Suppressor macrophage treated with lipopolysaccharide for 1 hour (primary cell): ENCODE data around the gene PHC2.

ENCODE experiments used
- DNase-seq, 3 donors: peaks; one replicate each; pipeline ENCODE4 v3.0.0-alpha.2; 2020 to 2022

The PHC2 gene

GRCh38 chr1:33446590-33446989 is 15.7 kb upstream of the PHC2 start:
- peak in 2 of 3 donors; percentile 40 for DNase-seq

GRCh38 chr1:33445108-33445507 is 14.2 kb upstream of the PHC2 start:
- DNase-seq = no peak

DNA sequence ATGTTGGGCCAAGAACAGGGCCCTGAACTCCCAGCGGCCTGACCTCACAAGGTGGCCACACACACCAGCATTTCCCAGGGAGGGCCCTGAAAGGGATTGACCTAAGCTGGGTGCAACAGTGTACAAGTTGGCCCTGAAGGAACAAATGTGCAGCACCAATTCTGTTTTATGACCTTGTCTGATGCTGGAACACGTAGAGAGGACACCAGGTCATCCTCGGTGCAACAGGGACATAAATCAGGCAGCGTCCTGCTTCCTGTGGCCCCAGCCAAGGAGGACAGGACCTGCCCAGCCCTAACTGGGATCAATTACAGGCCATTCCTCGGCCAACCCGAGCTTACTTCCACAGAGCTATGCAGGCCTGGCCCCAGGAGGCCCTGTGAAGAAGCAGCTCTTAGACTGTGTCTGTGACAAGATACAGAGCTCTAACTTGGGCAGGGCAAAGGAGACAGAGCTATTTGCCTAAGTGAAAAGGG is 12.8 kb upstream of the PHC2 start:
- DNase-seq = no peak

DNA sequence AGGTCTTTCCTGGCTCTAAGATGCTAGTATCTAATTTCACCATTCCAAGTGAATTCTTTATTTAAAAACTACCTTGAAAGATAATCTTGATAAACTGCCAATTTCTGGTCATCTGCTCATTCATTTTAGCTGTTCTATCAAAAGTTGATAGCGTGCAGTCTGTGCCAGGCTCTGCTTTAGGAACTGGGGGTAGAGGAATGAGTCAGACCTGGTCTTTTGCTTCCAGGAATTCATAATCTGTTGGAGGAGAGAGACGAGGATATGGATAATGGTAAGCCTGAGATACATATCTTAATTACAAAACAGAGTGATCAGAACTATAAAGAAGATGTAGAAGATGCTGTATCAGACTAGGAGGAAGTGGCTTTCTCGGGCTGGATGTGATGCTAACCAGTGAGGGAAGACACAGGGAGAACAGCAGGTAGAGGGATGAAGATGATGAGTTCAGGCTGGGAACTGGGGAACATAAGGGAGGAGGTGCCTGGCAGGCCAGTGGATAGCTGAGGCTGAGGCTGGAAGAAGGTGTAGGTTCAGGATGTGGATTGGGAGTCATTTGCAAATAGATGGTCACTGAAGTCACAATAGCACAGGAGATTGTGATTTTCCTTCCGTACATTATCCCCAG is 12.3 kb upstream of the PHC2 start:
- no peak for DNase-seq

- no peak for DNase-seq
Observed at GRCh38 chr1:33442141-33442540, 11.2 kb upstream of the PHC2 start.

- DNase-seq = no peak
Observed at GRCh38 chr1:33441088-33441745, 10.3 kb upstream of the PHC2 start.

DNA sequence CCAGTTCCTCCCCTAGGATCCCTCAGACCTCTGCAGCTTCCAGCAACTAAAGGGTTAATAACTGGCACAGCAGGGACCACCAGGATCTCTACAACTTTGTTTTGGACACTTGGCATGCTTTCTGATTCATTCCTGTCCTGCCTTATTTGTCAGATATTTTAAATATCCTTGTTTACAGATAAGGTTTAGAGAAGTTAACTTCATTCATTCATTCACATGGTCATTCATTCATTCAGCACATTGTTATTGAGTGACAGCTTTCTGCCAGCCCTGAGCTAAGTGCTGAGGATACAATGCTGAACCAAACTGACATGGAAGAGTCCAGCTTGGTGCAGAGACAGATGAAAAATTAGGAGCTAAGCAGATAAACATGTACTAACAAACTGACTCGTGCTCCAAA is 8.8 kb upstream of the PHC2 start:
- no peak for DNase-seq

DNA sequence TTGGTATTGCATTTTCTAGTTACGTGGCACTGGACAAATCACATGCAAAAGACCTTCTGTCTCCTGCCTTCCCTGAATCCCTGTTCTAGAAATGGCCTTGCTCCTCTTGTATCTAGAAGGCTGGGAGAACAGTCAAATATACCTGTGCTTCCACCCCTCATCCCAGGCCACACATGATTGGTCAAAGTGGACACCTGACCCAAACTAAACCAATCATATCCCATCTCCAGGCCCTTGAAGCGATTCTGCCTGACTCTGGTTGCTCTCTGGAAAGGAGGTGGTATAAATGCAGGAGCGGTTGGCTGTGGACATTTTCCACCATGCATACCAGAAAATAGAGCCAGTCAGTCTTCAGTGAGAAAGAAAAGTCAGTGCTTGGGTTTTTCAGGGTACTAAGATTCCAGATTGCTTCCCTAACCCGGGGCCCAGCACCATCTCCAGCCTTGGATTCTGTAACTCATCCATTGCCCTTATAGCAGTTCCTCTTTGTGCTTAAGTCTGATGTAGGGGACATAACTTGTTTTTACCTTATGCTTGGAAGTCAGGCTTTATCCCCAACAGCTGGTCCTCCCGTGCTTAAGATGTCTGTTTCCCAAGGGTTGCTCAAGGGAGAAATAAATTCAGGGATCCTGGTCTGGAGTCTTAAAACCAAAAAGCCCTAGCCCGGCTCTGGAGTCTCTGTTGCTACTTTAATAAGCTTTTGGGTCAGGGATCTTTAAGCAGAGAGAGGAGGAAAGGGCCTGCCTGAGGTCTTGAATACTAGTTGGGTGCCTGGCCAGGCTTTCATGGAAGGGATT is 7.7 kb upstream of the PHC2 start:
- no peak for DNase-seq

DNA sequence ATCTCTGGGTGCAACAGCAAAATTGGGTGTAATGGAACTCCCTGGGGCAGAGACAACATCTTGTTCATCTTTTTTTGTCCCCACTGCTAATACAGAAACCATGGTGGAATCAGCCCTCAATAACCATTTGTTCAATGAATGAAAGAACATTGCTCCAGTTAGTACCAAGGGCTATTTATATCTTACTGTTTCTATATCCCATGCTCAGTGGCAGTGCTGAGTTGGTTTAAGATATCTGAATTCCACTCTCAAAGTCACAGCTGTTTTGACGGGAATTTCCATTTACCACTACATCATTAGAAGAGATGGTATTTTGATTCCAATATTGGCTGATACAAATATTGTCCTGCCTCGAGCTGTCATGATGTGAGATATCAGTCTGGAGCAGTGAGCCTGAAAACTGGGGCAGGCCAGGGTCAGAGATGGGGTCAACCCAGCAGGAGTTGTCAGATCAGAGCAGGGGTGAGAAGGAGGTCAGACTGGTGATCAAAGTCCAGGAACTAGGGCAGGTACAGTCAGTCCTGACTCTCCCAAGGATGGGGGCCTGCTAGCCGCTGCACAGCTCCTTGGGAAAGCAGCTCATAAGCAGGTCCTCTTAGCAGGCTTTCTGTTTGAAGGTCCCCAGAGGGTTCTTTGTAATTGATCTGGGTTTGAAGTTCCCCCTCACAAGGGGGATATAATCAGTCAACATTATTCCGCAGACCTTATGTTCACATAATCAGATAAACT is 5.8 kb upstream of the PHC2 start:
- DNase-seq = no peak

DNA sequence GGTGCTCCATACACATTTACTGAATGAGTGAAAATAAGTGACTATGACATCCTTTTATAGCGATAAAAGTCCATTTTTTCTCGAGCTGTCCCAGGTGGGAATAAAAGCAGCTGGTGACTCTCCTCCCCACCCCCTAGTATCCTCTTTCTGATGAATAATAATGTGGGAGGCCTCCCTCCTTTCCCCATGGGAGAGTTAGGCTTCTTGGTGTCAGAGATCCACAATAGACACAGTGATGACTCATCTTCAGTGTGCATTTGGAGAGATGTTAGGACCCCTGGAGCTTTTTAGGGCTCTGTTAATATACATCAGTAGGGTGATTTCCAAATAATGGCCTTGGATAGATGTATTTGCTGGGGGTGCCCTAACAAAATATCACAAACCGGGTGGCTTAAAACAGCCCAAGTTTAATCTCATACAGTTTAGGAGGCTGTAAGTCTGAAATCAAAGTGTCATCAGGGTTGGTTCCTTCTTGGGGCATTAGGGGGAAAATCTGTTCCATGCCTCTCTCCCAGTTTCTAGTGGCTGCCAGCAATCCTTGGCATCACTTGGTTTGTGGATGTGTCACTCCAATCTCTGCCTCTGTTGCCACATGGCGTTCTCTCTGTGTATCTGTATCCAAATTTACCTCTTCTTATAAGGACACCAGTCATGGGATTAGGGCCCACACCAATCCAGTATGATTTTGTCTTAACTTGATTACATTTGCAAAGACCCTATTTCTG is 4.4 kb upstream of the PHC2 start:
- peak; percentile 46 to 79 (median 57) for DNase-seq

DNA sequence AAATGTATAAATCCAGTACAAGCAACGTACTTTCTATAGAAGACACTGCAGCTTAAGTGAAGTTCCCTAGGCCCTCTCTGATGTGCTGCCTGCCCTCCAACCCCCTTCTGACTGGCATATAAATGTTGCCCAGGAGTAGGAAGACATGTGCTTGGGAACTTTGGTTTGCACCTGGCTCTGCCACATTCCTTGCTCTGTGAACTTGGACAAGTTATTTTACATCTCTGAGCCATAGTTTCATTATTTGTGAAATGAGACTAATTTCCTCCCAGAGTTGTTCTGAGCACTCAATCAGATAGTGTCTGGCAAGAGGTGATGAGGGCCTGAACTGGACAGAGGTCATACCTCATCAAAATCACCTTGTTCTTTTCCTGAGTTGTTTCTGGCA is 3.5 kb upstream of the PHC2 start:
- no peak for DNase-seq

GRCh38 chr1:33433509-33434362 is 2.8 kb upstream of the PHC2 start:
- DNase-seq = peak; percentile 95 to 99 (median 98)

DNA sequence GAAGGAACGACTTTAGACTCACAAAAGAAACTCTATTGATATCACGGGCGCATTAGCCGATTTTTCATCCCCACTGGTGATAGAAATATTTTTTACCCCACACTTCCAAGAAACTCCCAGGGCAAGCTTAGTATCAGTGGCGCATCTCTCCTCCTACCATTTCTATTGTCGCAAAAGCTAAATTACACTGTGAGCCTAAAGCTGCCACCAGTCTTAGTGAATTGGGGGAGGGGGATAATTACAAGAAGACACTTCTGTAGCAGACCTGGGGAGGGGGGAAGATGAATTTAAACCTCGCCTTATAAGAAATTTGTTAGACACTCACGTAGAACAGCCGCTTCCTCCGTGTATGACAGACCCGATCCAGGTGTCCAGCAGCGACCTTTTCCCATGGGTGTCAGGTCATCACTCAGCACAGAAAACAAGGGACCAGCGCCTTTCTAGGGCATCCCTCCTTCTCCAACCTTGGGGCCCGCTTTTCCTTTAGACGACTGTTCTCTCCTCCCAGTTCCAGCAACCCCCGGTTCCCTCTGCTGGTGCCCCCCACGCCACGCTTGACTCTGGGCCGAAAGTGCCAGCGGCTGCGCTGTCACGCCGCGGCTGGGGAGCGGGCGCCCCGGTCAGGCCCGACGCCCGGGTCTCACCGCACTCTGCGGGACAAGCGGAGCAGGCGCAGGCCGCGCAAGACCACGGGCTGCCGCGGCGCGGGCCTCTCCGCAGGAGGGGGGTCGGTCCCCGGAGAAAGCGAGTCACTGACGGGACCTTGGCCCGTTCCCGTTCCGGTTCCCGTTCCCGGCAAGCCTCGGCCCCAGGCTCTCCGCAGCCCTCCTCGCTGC is 821 bp downstream of the PHC2 start:
- DNase-seq = no peak

- no peak for DNase-seq
Observed at GRCh38 chr1:33429332-33429731, 1.6 kb downstream of the PHC2 start.

- DNase-seq = no peak
Observed at GRCh38 chr1:33428661-33429060, 2.2 kb downstream of the PHC2 start.

DNA sequence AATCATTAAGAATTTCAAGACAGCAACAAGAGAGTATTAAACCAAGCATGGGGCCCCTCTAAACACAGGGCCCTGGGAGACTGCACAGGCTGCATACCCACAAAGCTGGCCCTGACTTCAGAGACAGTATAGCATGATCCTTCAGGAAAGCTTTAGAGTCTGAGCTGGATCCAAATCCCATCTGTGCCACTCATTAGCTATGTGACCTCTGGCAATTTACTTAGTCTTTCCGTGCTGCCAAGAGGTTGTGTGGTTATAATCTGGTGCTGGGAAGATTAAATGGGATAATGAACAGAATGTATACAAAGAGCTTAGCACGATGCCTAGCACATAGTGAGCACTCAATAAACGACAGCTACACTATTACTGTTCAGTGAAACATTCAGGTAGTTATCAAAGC is 4.0 kb downstream of the PHC2 start:
- no peak for DNase-seq

DNA sequence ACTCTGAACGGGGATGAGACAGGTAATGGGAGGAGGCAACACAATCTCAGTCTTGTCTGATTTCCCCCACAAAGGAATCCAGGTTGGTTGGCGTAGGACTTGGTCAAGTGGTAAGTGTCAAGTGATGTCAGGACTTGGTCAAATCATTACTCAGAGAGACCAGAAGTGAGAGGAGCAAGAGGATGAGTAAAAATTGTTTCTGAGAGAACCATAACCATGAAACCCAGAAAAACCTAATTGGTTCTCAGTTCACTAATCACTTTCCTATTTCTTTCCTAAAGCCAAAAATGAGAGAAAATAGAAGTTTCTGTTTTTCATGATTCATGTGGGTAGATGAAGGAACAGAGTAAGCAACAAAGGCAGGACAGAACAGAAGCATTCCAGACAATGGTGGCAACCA is 5.0 kb downstream of the PHC2 start:
- DNase-seq = no peak

DNA sequence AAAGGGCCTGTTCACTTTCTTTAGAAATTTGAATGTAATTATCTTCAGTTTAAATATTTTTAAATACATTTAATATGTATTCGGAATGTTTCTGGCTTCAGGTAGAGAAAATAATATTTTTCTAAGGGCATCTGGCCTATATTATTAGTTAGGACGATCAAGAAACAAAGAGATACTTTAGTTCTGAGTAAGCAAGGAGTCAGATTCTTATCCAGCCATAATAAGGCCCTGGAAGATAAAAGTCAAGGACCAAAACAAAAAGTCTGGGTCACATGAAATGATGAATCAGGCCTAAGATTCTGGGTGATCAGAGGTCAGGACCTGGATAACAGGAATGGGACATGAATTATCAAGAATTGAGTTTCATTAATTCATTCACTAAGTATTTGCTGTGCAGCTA is 6.3 kb downstream of the PHC2 start:
- DNase-seq = no peak

DNA sequence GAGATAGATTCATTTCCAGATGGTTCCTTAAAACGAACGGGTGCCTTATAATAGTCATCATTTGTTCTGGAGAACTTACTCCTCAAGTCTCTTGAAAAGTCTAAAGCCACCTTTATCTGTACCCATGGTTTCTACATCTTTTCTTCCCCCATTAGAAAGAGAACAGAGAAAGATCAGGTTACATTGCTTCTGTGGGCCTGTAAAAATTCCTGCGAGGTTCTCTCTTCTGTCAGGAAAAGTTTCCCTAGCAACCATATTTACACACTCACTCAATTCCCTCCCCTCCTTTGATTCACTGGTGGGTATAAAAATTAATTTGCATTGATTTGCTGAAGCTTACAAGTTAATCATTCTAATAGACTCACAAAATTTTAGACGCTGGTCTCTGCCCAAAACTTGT is 6.7 kb downstream of the PHC2 start:
- no peak for DNase-seq

- DNase-seq = peak; percentile 67 to 92 (median 86)
Observed at GRCh38 chr1:33420870-33421775, 9.8 kb downstream of the PHC2 start.
